CD4-positive, alpha-beta T cell (primary cell): ENCODE data around the gene RNF144B. TPM values are rescaled to one million over a fixed set of nuclear protein-coding genes. Genes with fewer than 3 reads are reported as not detected.

Experiments used
- ATAC-seq: fragments of 200-7000 bp; cut with Tn5 transposase; one replicate; pipeline ENCODE4 v1.10.0; 2022; ENCODE audit warnings: mild to moderate bottlenecking; ENCODE audit not compliant: poor library complexity
- CTCF ChIA-PET: fragments of 350-600 bp; sonication (Branson Sonifier 250); formaldehyde crosslinking; loops from one replicate; lab custom pipeline; 2021; ENCODE audit warnings: antibody characterized with exemption, inconsistent platforms; lab: Charles Lee
- POLR2A ChIA-PET: fragments of 350-600 bp; sonication (Branson Sonifier 250); formaldehyde crosslinking; loops from one replicate; lab custom pipeline; 2021; ENCODE audit warnings: antibody characterized with exemption, inconsistent platforms; lab: Charles Lee
- DNase-seq, 14 experiments: peaks; one replicate each; pipeline ENCODE4 v3.0.0-alpha.2; 2013 to 2020; ENCODE audit warnings: mixed read lengths in 2 of 14
- H3K27ac ChIP-seq, 2 donors: one replicate each; pipeline versions ENCODE4 v1.5.1 to v1.7.0; 2013; ENCODE audit warnings: low read length in 2 of 2, low read depth in 1 of 2, mild to moderate bottlenecking in 1 of 2
- H3K27me3 ChIP-seq, 2 experiments: 1 replicate in 1 of 2; 2 replicates in 1 of 2; pipeline versions ENCODE4 v1.6.1 to v1.7.0; 2013; ENCODE audit warnings: low read length in 2 of 2, control low read depth in 1 of 2, mild to moderate bottlenecking in 1 of 2, moderate library complexity in 1 of 2; ENCODE audit not compliant: insufficient read depth in 2 of 2, control insufficient read depth in 1 of 2
- H3K36me3 ChIP-seq: one replicate; pipeline ENCODE4 v1.6.1; 2013; ENCODE audit warnings: low read length, control low read depth; ENCODE audit not compliant: insufficient read depth
- H3K4me1 ChIP-seq: one replicate; pipeline ENCODE4 v1.6.1; 2013; ENCODE audit warnings: low read length, control low read depth; ENCODE audit not compliant: insufficient read depth
- H3K4me3 ChIP-seq: one replicate; pipeline ENCODE4 v1.5.1; 2013; ENCODE audit warnings: mild to moderate bottlenecking, low read length, moderate library complexity
- H3K9me3 ChIP-seq, 2 experiments: 1 replicate in 1 of 2; 2 replicates in 1 of 2; pipeline versions ENCODE4 v1.6.1 to v1.7.0; 2013; ENCODE audit warnings: low read length in 2 of 2, mild to moderate bottlenecking in 2 of 2, control low read depth in 1 of 2, moderate library complexity in 1 of 2; ENCODE audit not compliant: control insufficient read depth in 1 of 2, insufficient read depth in 1 of 2
- H3K27ac Mint-ChIP-seq: one replicate; pipeline ENCODE4 v1.8.0; 2020; ENCODE audit warnings: mixed read lengths
- H3K27me3 Mint-ChIP-seq: one replicate; pipeline ENCODE4 v1.8.0; 2021; ENCODE audit warnings: mixed read lengths
- H3K36me3 Mint-ChIP-seq: one replicate; pipeline ENCODE4 v1.8.0; 2021; ENCODE audit warnings: low read depth, mixed read lengths
- H3K4me1 Mint-ChIP-seq: one replicate; pipeline ENCODE4 v1.8.0; 2021; ENCODE audit warnings: low read depth, mixed read lengths
- H3K4me3 Mint-ChIP-seq: one replicate; pipeline ENCODE4 v1.8.0; 2020; ENCODE audit warnings: mild to moderate bottlenecking, mixed read lengths
- H3K9me3 Mint-ChIP-seq: one replicate; pipeline ENCODE4 v1.8.0; 2020; ENCODE audit warnings: mixed read lengths
- intact Hi-C, 2 experiments: fragments of 100-400 bp; cut with DNase I in 1 of 2; cut with micrococcal nuclease in 1 of 2; formaldehyde crosslinking; loops; one replicate each; pipeline versions ENCODE4 v1.15.1 to v1.9.0; 2023 to 2025; cut with DNase I, micrococcal nuclease
- total RNA-seq, 174 experiments: library from RNA in 2 of 174; stranded (reverse) in 2 of 174; gene quantifications; one replicate each; pipeline ENCODE4 v1.2.3 and lab custom pipeline; 2021 to 2026
- TF ChIP-seq, protein P1 (sequence below): fragments of 200-600 bp; IDR thresholded peaks from one replicate; pipeline ENCODE4 v1.8.0; 2022; ENCODE audit warnings: antibody characterized with exemption, mild to moderate bottlenecking

RNF144B gene
- total RNA-seq, 2 experiments from 2014 or later = 2.3 to 3.5 TPM

DNA sequence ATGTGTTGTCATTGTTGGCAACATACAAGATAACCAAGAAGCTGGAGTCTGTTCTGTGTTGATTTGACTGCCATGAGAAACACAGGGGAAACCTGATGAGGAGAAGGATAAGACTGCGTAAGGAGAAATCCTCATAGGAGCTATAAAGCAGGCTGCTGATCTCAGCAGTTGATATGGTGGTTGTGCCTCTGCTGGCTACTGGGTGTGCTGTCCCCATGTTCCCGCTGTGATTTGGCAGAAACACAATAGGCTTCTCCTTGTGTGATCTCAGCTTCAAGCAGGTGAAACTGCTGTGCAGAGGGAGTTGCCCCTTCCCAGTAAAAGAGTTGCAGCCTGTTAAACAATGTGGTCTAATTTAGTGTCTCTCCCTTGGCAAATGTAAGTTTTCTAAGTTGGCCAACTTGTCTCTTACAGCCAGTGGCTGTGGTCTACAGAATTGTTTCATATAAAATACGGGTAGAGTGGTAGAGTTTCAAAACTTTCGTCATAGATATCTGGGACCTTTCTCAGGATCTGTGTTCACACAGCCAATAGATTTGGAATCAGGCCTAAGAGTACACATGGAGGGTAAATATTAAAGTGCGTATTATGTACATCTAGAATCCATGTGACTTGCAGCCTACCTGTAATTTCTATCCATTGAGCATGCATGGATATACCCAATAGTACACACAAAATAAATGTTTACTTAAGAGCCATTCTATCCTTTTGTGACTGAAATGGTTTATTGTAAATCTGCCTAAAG is 78.4 kb downstream of the RNF144B start:
- H3K4me1 ChIP-seq = no peaks in the 10 kb centered on the region
- TF ChIP-seq, protein P1, sequence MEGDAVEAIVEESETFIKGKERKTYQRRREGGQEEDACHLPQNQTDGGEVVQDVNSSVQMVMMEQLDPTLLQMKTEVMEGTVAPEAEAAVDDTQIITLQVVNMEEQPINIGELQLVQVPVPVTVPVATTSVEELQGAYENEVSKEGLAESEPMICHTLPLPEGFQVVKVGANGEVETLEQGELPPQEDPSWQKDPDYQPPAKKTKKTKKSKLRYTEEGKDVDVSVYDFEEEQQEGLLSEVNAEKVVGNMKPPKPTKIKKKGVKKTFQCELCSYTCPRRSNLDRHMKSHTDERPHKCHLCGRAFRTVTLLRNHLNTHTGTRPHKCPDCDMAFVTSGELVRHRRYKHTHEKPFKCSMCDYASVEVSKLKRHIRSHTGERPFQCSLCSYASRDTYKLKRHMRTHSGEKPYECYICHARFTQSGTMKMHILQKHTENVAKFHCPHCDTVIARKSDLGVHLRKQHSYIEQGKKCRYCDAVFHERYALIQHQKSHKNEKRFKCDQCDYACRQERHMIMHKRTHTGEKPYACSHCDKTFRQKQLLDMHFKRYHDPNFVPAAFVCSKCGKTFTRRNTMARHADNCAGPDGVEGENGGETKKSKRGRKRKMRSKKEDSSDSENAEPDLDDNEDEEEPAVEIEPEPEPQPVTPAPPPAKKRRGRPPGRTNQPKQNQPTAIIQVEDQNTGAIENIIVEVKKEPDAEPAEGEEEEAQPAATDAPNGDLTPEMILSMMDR = no peak
- H3K9me3 ChIP-seq = no peaks in the 10 kb centered on the region
- Mint-ChIP-seq H3K27ac (no peak overlapping the region), H3K27me3 (no peaks in the 10 kb centered on the region), H3K9me3 (no peaks in the 10 kb centered on the region), H3K36me3 (peaks cover 51% of the 10 kb centered on the region), H3K4me1 (no peaks in the 10 kb centered on the region), H3K4me3 (no peak overlapping the region)
- intact Hi-C loops = no loop called here
- ChIA-PET CTCF (no interaction called here), POLR2A (no interaction called here)
- H3K36me3 ChIP-seq = peaks cover 5% of the 10 kb centered on the region
- no peaks in the 10 kb centered on the region for H3K27me3 ChIP-seq
- no peak for DNase-seq
- ATAC-seq = no peak
- no peak overlapping the region for H3K27ac ChIP-seq
- H3K4me3 ChIP-seq = no peak overlapping the region

DNA sequence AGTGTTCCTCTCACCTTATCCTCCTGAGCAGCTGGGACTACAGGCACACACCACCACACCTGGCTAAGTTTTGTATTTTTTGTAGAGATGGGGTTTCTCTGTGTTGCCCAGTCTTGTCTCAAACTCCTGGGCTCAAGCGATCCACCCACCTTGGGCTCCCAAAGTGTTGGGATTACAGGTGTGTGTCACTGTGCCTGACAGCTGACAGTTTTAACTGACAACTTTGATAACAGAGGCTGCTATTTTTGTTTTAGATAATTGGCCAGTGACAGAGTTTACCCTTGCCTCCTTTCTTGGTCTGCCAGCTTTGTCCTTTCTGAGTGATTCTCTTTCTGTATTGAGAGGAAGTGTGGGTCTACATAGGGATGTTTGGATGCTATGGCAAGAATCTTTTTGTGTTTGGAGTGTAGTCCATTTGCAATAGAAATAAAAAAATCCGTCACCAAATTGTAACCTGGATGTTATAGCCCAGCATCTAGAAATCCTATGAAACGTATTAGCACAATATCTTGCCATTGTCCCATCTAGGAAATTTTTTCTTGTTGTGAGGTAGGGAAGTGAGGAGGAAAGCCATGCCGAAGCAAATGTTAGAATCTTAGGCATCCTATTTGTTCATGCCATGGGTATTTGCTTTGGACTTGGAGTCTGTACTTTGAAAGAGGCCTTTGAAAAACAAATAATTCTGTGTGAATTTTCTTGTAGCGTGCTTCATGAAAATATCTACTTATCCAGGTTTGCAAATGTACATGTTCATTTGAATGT is 80.8 kb downstream of the RNF144B start:
- peaks cover 29% of the 10 kb centered on the region for H3K36me3 Mint-ChIP-seq
- no peaks in the 10 kb centered on the region for H3K4me1 Mint-ChIP-seq
- Histone ChIP-seq H3K27ac (no peak overlapping the region), H3K4me1 (no peaks in the 10 kb centered on the region), H3K36me3 (peaks cover 5% of the 10 kb centered on the region), H3K9me3 (no peaks in the 10 kb centered on the region), H3K27me3 (no peaks in the 10 kb centered on the region), H3K4me3 (no peak overlapping the region)
- no peak overlapping the region for H3K27ac Mint-ChIP-seq
- CTCF ChIA-PET = no interaction called here
- no peaks in the 10 kb centered on the region for H3K27me3 Mint-ChIP-seq
- TF ChIP-seq, protein P1 = no peak
- no peak overlapping the region for H3K4me3 Mint-ChIP-seq
- no peak for ATAC-seq
- POLR2A ChIA-PET = no interaction called here
- H3K9me3 Mint-ChIP-seq = no peaks in the 10 kb centered on the region
- intact Hi-C loops = no loop called here
- DNase-seq = no peak

DNA sequence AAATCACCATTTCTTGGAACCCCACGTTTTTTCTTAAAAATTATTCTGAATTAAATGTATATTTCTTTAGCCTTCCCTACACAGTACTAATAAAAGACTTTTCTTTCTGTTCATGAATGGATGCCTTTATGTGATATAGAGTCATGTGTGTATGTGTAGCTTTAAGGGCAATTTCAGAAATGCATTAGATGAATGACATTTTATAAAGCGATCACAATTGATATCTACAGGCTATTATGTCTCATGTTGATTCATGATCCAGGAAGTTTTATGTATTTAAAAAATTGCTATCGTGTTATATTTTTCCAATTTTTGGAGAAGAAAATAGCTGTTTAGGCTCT is 81.3 kb downstream of the RNF144B start:
- Mint-ChIP-seq H3K27me3 (no peaks in the 10 kb centered on the region), H3K4me1 (no peaks in the 10 kb centered on the region), H3K9me3 (no peaks in the 10 kb centered on the region), H3K36me3 (peaks cover 26% of the 10 kb centered on the region), H3K4me3 (no peak overlapping the region), H3K27ac (no peak overlapping the region)
- ChIA-PET POLR2A (no interaction called here), CTCF (no interaction called here)
- TF ChIP-seq, protein P1 = no peak
- H3K36me3 ChIP-seq = peaks cover 5% of the 10 kb centered on the region
- ATAC-seq = no peak
- no peaks in the 10 kb centered on the region for H3K27me3 ChIP-seq
- intact Hi-C loops = no loop called here
- H3K9me3 ChIP-seq = no peaks in the 10 kb centered on the region
- H3K4me1 ChIP-seq = no peaks in the 10 kb centered on the region
- no peak overlapping the region for H3K4me3 ChIP-seq
- no peak for DNase-seq
- no peak overlapping the region for H3K27ac ChIP-seq
